ENCODE data around the gene DMAC1.

GRCh38 chr9:7770111-7770510 is 29.5 kb downstream of the DMAC1 start:
- TF ChIP-seq EZH2 (IDR thresholded peaks at IDR 0.05; ENCODE audit: insufficient read depth, poor library complexity, severe bottlenecking) (no peak), EZH2phosphoT487 (IDR thresholded peaks at IDR 0.05; ENCODE audit: insufficient read depth, low read depth) (no peak)

Measured in GM23248 (cell line).